Loucy (cell line): Measurements from ENCODE around the gene KCND2.

Experiments
- H2AFZ ChIP-seq: fragments of 200-600 bp; sonication (generic); 2 replicates; pipeline ENCODE4 v1.6.0; 2016; ENCODE audit warnings: antibody characterized with exemption, mild to moderate bottlenecking, low read length, moderate library complexity
- H3F3A ChIP-seq: fragments of 200-600 bp; 2 replicates; pipeline ENCODE4 v1.6.0; 2016; ENCODE audit warnings: antibody characterized with exemption, low read depth, mild to moderate bottlenecking
- H3K27me3 ChIP-seq: fragments of 200-600 bp; sonication (generic); 2 replicates; pipeline ENCODE4 v1.6.1; 2014; ENCODE audit warnings: low read length, mild to moderate bottlenecking; ENCODE audit not compliant: insufficient read depth, poor library complexity, severe bottlenecking
- H3K36me3 ChIP-seq: fragments of 200-600 bp; sonication (generic); 2 replicates; pipeline ENCODE4 v1.6.1; 2016; ENCODE audit warnings: low read length; ENCODE audit not compliant: insufficient read depth
- H3K4me1 ChIP-seq: fragments of 200-600 bp; sonication (generic); 2 replicates; pipeline ENCODE4 v1.5.1; 2014; ENCODE audit warnings: low read length, mild to moderate bottlenecking; ENCODE audit not compliant: insufficient read depth, poor library complexity, severe bottlenecking
- H3K4me2 ChIP-seq: fragments of 200-600 bp; sonication (generic); 2 replicates; pipeline ENCODE4 v1.6.0; 2014; ENCODE audit warnings: antibody characterized with exemption, low read length, low read depth, mild to moderate bottlenecking; ENCODE audit not compliant: poor library complexity, severe bottlenecking
- H3K4me3 ChIP-seq: fragments of 200-600 bp; sonication (generic); 2 replicates; pipeline ENCODE4 v1.5.1; 2014; ENCODE audit warnings: low read length, mild to moderate bottlenecking, mixed read lengths; ENCODE audit not compliant: poor library complexity, severe bottlenecking
- H3K79me2 ChIP-seq: fragments of 200-600 bp; sonication (generic); 2 replicates; pipeline ENCODE4 v1.6.1; 2014; ENCODE audit warnings: low read length; ENCODE audit not compliant: insufficient read depth
- H3K9ac ChIP-seq: fragments of 200-600 bp; sonication (generic); 2 replicates; pipeline ENCODE4 v1.6.0; 2014; ENCODE audit warnings: mild to moderate bottlenecking, low read depth, low read length, moderate library complexity; ENCODE audit not compliant: poor library complexity, severe bottlenecking
- H3K9me2 ChIP-seq: fragments of 200-600 bp; sonication (generic); replicated peaks from 2 replicates; pipeline ENCODE4 v1.6.1; 2016; ENCODE audit warnings: low read depth, low read length, mixed read lengths
- H3K9me3 ChIP-seq: fragments of 200-600 bp; sonication (generic); 2 replicates; pipeline ENCODE4 v1.6.1; 2014; ENCODE audit warnings: mild to moderate bottlenecking, antibody characterized with exemption, low read length, low read depth; ENCODE audit not compliant: insufficient read depth
- H4K20me1 ChIP-seq: fragments of 200-600 bp; sonication (generic); 2 replicates; pipeline ENCODE4 v1.6.0; 2014; ENCODE audit warnings: antibody characterized with exemption, low read length, mild to moderate bottlenecking; ENCODE audit not compliant: insufficient read depth, poor library complexity, severe bottlenecking
- EZH2phosphoT487 ChIP-seq: fragments of 200-600 bp; IDR thresholded peaks from 2 replicates; pipeline ENCODE4 v1.6.1; 2018; ENCODE audit warnings: antibody characterized with exemption, mild to moderate bottlenecking, moderate library complexity, borderline replicate concordance
- TF ChIP-seq, protein P1 (sequence below): fragments of 200-600 bp; sonication (generic); conservative IDR thresholded peaks from 2 replicates; pipeline ENCODE4 v1.5.1; 2014; ENCODE audit warnings: mild to moderate bottlenecking, antibody characterized with exemption, low read length

Gene KCND2

DNA sequence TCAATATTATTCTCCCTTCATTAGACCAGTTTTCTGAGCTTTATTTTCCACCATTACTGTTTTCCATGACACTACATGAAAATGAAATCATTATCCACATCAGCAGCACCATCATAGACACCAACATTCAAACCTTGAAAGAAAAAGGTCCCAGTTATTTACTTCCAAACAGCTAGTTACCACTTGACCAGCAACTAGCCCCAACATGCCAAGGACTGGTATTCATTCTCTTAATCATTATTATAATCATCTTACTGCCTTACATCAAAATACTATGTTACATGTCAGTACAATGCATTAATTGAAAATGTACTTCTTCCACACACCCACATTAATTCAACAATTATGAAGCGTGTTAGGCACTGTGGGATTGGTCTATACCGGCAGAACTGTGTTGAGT lies 385.5 kb downstream of the KCND2 start:
- Histone ChIP-seq H3K4me3 (no peak overlapping the region), H3K9me2 (0 out of 2 replicates have a peak, but pooled peaks cover 5% of the 10 kb centered on the region), H3K79me2 (no peaks in the 10 kb centered on the region), H3K4me1 (no peaks in the 10 kb centered on the region), H3K36me3 (no peaks in the 10 kb centered on the region), H3K27me3 (no peaks in the 10 kb centered on the region), H3K9ac (no peak overlapping the region), H2AFZ (no peak overlapping the region), H4K20me1 (no peaks in the 10 kb centered on the region), H3K9me3 (no peaks in the 10 kb centered on the region), H3K4me2 (no peak overlapping the region), H3F3A (no peaks in the 10 kb centered on the region)
- TF ChIP-seq EZH2phosphoT487: no peak
- TF ChIP-seq, protein P1, sequence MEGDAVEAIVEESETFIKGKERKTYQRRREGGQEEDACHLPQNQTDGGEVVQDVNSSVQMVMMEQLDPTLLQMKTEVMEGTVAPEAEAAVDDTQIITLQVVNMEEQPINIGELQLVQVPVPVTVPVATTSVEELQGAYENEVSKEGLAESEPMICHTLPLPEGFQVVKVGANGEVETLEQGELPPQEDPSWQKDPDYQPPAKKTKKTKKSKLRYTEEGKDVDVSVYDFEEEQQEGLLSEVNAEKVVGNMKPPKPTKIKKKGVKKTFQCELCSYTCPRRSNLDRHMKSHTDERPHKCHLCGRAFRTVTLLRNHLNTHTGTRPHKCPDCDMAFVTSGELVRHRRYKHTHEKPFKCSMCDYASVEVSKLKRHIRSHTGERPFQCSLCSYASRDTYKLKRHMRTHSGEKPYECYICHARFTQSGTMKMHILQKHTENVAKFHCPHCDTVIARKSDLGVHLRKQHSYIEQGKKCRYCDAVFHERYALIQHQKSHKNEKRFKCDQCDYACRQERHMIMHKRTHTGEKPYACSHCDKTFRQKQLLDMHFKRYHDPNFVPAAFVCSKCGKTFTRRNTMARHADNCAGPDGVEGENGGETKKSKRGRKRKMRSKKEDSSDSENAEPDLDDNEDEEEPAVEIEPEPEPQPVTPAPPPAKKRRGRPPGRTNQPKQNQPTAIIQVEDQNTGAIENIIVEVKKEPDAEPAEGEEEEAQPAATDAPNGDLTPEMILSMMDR: no peak

DNA sequence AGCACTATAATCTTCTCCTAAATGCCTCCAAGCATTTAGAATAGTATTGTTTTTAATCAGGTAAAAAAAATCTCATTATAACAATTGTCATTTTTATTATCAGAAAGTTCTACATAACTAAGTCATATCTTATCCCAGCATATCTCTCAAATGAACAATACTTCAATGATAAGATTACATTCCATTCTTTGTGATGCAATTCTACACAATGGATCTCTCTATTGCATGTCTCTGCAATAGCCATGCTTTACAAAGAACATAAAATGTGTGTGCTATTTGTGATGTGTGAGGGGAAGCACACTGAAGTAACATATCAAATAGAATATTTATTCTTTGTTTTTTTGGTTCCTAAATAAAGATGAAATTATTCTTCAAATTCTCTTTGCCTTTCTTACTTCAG lies 389.3 kb downstream of the KCND2 start:
- no peaks in the 10 kb centered on the region for H3F3A ChIP-seq
- H3K9me3 ChIP-seq: no peaks in the 10 kb centered on the region
- TF ChIP-seq, protein P1: no peak
- TF ChIP-seq EZH2phosphoT487: no peak
- H3K9ac ChIP-seq: no peak overlapping the region
- H4K20me1 ChIP-seq: no peaks in the 10 kb centered on the region
- no peaks in the 10 kb centered on the region for H3K36me3 ChIP-seq
- 0 out of 2 replicates have a peak, but pooled peaks cover 5% of the 10 kb centered on the region for H3K9me2 ChIP-seq
- H3K4me3 ChIP-seq: no peak overlapping the region
- no peaks in the 10 kb centered on the region for H3K79me2 ChIP-seq
- H3K4me1 ChIP-seq: no peaks in the 10 kb centered on the region
- H2AFZ ChIP-seq: no peak overlapping the region
- no peaks in the 10 kb centered on the region for H3K27me3 ChIP-seq
- no peak overlapping the region for H3K4me2 ChIP-seq

DNA sequence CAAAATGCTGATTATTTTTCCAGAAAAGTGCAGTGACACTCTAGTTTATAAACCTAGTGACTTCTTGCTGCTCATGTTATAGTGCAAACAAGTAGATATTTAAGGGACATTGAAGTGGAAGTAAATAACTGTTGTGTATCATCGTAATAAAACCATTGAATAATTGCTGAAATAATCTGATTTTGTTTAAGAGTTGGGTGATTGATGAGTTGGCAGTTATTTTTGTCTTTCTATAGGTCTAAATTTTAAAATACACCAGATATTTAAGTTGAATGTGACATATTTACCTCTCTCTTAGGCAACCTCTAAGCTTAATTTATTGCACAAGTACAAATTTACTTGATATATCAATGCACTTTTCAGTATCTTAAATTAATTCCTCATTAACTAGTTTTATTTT lies 392.1 kb downstream of the KCND2 start:
- Histone ChIP-seq H3K4me3 (no peak overlapping the region), H3K9me2 (no peaks in the 10 kb centered on the region), H3K79me2 (no peaks in the 10 kb centered on the region), H3K9ac (no peak overlapping the region), H3K27me3 (no peaks in the 10 kb centered on the region), H3K4me1 (no peaks in the 10 kb centered on the region), H3K9me3 (no peaks in the 10 kb centered on the region), H4K20me1 (no peaks in the 10 kb centered on the region), H3K36me3 (no peaks in the 10 kb centered on the region), H2AFZ (no peak overlapping the region), H3K4me2 (no peak overlapping the region), H3F3A (no peaks in the 10 kb centered on the region)
- TF ChIP-seq, protein P1: no peak
- TF ChIP-seq EZH2phosphoT487: no peak
